HepG2 (cell line): Measurements from ENCODE around the gene TCAP. TPM values are rescaled to one million over a fixed set of nuclear protein-coding genes. Genes with fewer than 3 reads are reported as not detected.

Experiments used
- NKX3-1 ChIP-seq: sonication (generic); formaldehyde crosslinking; IDR thresholded peaks from 2 replicates; pipeline ENCODE4 v1.5.0; 2020; ENCODE audit warnings: missing genetic modification reagents
- SIX1 ChIP-seq: sonication (generic); formaldehyde crosslinking; IDR thresholded peaks from 2 replicates; pipeline ENCODE4 v1.4.0; 2020; ENCODE audit warnings: missing genetic modification reagents, borderline replicate concordance
- SKIL ChIP-seq: sonication (generic); formaldehyde crosslinking; IDR thresholded peaks from 2 replicates; pipeline ENCODE4 v1.8.0; 2022; ENCODE audit warnings: missing genetic modification reagents, mild to moderate bottlenecking, moderate library complexity, borderline replicate concordance
- SNAPC2 ChIP-seq: sonication (generic); formaldehyde crosslinking; IDR thresholded peaks from 2 replicates; pipeline ENCODE4 v1.8.1; 2022; ENCODE audit warnings: mild to moderate bottlenecking, missing genetic modification reagents
- SP1 ChIP-seq, 2 experiments: fragments of 450-650 bp in 1 of 2; sonication (generic) in 1 of 2; formaldehyde crosslinking in 1 of 2; IDR thresholded peaks; 2 replicates each; pipeline versions ENCODE4 v1.4.0 to v1.6.1; 2016 to 2020; ENCODE audit warnings: missing genetic modification reagents in 1 of 2
- SRSF1 ChIP-seq: fragments of 200-400 bp; formaldehyde crosslinking; optimal IDR thresholded peaks from 2 replicates; pipeline ENCODE3; 2017; ENCODE audit warnings: mild to moderate bottlenecking, low read depth, low read length, moderate library complexity
- TARDBP ChIP-seq: sonication (generic); formaldehyde crosslinking; IDR thresholded peaks from 2 replicates; pipeline ENCODE4 v1.8.0; 2022; ENCODE audit warnings: mild to moderate bottlenecking, missing genetic modification reagents
- ZGPAT ChIP-seq: IDR thresholded peaks from 2 replicates; pipeline ENCODE4 v1.6.1; 2016; ENCODE audit warnings: mild to moderate bottlenecking
- ZNF367 ChIP-seq: sonication (generic); formaldehyde crosslinking; IDR thresholded peaks from 2 replicates; pipeline ENCODE4 v1.4.0; 2020; ENCODE audit warnings: missing genetic modification reagents, borderline replicate concordance
- ZNF747 ChIP-seq: sonication (generic); formaldehyde crosslinking; IDR thresholded peaks from 2 replicates; pipeline ENCODE4 v1.8.1; 2023; ENCODE audit warnings: missing genetic modification reagents, mild to moderate bottlenecking, borderline replicate concordance
- polyA plus RNA-seq, 8 experiments: library from polyadenylated mRNA; depleted of rRNA in 3 of 8; stranded (reverse) in 7 of 8; unstranded in 1 of 8; fragments of >200 nt; fragmentation: Illumina TruSeq in 4 of 8; extraction: Trizol in 4 of 8; gene quantifications; 2 replicates each; pipeline versions ENCODE4 v1.2.1 to v1.2.3, GENCODE V29; 2011 to 2016; ENCODE audit warnings: low read depth in 4 of 8, missing spikeins in 1 of 8, mixed read lengths in 1 of 8; ENCODE audit not compliant: insufficient read depth in 1 of 8
- total RNA-seq, 5 experiments: library from RNA; depleted of rRNA; stranded (reverse); fragments of >200 nt; fragmentation: Illumina TruSeq; extraction: Trizol; gene quantifications; 2 replicates each; pipeline ENCODE4 v1.2.3, GENCODE V29; 2016; ENCODE audit warnings: low read depth in 1 of 5
- TF ChIP-seq, protein P1 (sequence below): sonication (generic); formaldehyde crosslinking; IDR thresholded peaks from 2 replicates; pipeline ENCODE4 v1.5.1; 2020; ENCODE audit warnings: mild to moderate bottlenecking, missing genetic modification reagents, moderate library complexity

Gene TCAP
- total and polyA plus RNA-seq, 2 of the 13 experiments (the other 11 are each of a cell fraction or from before 2014, with no cell fraction given) = 0.24 to 0.65 TPM

- TF ChIP-seq SRSF1 (peak; percentile 46), SP1 (IDR thresholded peaks at IDR 0.05) (no peak; the same call in 1 of the 2 replicates), SP1 (CRISPR knock-in tag; IDR thresholded peaks at IDR 0.05) (no peak; the same call in 1 of the 2 replicates), ZGPAT (CRISPR knock-in tag) (peak; percentile 62; the same call in 1 of the 2 replicates), SIX1 (CRISPR knock-in tag) (no peak), NKX3-1 (no peak), TARDBP (CRISPR knock-in tag) (peak; percentile 68), ZNF747 (CRISPR knock-in tag) (peak; percentile 40; the same call in 1 of the 2 replicates), SKIL (CRISPR knock-in tag) (peak; percentile 60; the same call in 1 of the 2 replicates), ZNF367 (CRISPR knock-in tag) (no peak), SNAPC2 (CRISPR knock-in tag) (no peak)
- TF ChIP-seq, protein P1, sequence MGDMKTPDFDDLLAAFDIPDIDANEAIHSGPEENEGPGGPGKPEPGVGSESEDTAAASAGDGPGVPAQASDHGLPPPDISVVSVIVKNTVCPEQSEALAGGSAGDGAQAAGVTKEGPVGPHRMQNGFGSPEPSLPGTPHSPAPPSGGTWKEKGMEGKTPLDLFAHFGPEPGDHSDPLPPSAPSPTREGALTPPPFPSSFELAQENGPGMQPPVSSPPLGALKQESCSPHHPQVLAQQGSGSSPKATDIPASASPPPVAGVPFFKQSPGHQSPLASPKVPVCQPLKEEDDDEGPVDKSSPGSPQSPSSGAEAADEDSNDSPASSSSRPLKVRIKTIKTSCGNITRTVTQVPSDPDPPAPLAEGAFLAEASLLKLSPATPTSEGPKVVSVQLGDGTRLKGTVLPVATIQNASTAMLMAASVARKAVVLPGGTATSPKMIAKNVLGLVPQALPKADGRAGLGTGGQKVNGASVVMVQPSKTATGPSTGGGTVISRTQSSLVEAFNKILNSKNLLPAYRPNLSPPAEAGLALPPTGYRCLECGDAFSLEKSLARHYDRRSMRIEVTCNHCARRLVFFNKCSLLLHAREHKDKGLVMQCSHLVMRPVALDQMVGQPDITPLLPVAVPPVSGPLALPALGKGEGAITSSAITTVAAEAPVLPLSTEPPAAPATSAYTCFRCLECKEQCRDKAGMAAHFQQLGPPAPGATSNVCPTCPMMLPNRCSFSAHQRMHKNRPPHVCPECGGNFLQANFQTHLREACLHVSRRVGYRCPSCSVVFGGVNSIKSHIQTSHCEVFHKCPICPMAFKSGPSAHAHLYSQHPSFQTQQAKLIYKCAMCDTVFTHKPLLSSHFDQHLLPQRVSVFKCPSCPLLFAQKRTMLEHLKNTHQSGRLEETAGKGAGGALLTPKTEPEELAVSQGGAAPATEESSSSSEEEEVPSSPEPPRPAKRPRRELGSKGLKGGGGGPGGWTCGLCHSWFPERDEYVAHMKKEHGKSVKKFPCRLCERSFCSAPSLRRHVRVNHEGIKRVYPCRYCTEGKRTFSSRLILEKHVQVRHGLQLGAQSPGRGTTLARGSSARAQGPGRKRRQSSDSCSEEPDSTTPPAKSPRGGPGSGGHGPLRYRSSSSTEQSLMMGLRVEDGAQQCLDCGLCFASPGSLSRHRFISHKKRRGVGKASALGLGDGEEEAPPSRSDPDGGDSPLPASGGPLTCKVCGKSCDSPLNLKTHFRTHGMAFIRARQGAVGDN (CRISPR knock-in tag) = peak; percentile 96
Measured at GRCh38 chr17:39671651-39672521, 6.7 kb downstream of the TCAP start (continued).
